Measurements from ENCODE around the gene SNX14.
A peak's percentile ranks its signal among the peaks of the same experiment; 100 is the strongest.

SNX14 gene

DNA sequence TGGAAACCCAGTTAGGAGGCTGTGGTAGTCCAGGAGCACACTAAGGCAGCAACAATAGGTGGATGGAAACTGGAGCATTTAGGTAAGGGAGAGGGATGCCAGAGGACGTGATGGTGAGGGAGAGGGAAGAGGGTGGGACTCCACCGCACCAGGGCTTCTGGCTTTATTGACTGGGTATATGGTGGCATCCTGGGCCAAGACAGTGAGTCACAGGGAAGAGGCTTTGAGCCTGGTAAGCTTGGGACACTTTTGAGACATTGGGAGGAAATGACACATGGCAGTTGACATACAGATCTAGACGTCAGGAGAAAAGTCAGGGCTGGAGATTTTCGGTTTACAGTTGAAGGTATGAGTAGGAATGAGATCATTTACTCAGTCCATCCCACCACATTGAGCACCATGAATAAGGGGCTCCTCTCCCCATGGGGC, 128.9 kb downstream of the SNX14 start:
- DNase-seq (ENCODE audit: low spot score), result peak; percentile 74

DNA sequence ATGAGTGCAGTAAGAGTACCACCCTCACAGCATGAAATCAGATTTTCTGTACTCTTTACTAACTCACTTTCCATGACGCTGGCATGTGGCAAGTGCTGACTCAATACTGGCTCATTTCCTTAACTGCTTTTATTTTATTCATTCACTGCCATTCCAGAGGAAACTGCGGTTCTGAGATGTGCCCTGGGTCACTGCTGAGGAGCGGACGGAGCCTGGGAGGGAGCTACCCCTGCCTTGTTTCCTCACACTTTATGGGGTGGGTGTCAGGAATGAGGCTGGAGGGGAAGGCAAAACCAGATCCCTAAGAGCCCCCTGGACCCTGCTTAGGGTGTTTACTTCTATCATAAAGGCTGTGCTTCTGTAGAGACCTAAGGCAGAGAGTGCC, 129.4 kb downstream of the SNX14 start:
- DNase-seq (ENCODE audit: low spot score), result peak; percentile 83

GRCh38 chr6:85463621-85464259, 129.9 kb downstream of the SNX14 start:
- DNase-seq (ENCODE audit: low spot score), result no peak

DNA sequence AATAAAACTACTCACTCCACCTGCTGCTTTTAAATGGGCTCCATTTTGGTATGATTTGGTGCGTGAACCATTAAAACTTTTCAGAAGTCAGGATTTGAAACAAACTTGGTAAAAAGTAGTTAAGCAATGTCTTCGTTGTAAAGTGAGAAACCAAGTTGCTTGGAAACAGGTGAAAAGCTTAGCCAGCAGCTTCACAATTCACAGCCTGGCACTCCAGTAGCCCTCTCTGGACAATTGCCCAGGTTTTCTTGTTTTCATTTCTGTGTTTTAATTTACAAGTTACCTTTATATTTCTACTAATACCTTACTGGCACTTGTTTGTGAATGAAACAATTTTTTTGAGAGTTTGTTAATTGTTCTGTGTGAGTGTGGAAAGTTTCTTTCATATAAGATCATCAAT, 131.0 kb downstream of the SNX14 start:
- DNase-seq (ENCODE audit: low spot score), result no peak

GRCh38 chr6:85461798-85462170, 131.9 kb downstream of the SNX14 start:
- no peak for DNase-seq (ENCODE audit: low spot score)

GRCh38 chr6:85460921-85461797, 132.5 kb downstream of the SNX14 start:
- no peak for DNase-seq (ENCODE audit: low spot score)

GRCh38 chr6:85460154-85460920, 133.3 kb downstream of the SNX14 start:
- DNase-seq (ENCODE audit: low spot score), result no peak

GRCh38 chr6:85459224-85459901, 134.3 kb downstream of the SNX14 start:
- peak; percentile 73 for DNase-seq (ENCODE audit: low spot score)

DNA sequence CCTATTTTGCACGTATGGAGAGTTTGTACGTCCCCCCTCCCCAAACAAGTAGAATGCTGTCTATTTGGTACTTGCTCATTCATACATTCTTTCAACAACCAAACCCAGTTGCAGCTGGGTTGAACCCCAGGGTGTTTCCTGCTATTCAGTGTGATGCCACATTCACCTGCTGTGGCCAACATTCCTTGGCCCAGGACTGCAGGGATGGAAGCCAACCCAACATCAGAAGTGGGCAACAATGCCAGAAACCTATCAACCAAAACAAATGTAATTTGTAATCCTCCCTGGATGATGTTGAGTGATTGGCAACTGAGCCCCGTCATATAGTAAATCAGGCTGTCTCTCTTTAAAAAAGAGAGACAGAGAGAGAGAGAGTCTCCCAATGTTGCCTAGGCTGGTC, 134.9 kb downstream of the SNX14 start:
- DNase-seq (ENCODE audit: low spot score), result no peak

DNA sequence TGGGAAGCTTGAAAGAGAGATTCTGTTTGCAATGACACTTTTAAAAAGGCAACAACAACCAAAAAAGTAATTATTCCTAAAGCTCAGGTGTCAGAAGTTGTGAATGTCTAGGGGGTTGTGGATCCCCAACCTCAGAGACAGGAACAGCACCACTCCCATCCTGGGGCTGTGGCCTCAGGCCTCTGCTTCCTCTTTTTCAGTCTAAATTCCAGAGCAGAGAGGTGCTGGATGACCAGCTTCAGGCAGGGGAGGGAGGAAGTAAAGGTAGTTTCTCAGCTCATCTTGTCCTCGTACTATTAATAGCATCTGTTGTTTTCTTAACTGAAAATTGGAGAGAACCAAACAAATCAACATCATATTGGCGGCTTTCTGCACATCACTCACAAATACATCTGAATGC, 135.5 kb downstream of the SNX14 start:
- no peak for DNase-seq (ENCODE audit: low spot score)

DNA sequence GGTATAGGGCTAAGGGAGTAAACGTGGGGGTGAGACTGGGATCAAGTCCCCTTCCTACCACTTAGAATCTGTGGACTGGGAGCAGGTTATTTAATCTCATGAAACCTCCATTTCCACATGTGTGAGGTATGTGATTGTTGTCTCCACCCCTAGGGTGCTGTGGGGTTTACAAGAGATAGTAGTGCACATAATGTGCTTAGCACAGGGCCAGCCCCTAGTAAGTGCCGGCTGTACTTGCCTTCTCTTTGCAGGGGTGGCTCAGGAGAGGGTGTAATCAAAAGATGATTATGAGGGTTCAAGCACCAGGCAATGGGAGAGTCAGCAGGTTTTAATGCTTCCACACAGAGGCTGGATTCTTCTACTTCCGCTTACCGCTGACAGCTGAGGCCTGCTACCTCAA, 136.9 kb downstream of the SNX14 start:
- DNase-seq (ENCODE audit: low spot score), result no peak

Data from AG08395 (cell line).